Measurements from ENCODE around the gene TMEM151B. TPM values are rescaled to one million over a fixed set of nuclear protein-coding genes. Genes with fewer than 3 reads are reported as not detected.

The TMEM151B gene
- total and polyA plus RNA-seq, 2 of the 4 experiments (the other 2 are of a cell fraction) = not detected

DNA sequence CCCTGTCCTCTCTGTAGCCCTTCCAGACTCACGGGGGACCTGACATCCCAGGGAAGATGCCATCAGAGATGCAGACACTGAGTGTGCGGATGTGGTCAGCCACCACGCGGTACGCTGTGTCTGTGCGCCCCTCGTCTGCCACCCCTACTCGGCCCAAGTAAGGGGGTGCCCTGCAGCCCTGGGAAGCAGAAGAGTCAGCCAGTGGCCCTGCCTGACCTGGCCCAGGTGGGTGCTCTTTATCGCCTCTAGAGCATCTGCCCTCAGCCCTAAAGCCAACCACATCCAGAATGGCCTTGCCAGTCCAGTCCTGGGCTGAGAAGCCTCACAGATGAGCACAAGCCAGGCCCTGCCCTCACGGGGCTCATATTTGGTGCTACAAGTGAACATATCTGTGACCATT is 37.0 kb downstream of the TMEM151B start:
- H3K27me3 ChIP-seq (ENCODE audit: control insufficient read depth, insufficient read depth, low read length) = no peaks in the 10 kb centered on the region
- H3K4me2 ChIP-seq (ENCODE audit: low read depth, low read length) = no peak overlapping the region
- H2BK120ac ChIP-seq (ENCODE audit: low read depth, low read length) = no peak overlapping the region
- BruUV-seq (replicated peaks) = no TSS peak
- WGBS, 2 experiments (ENCODE audit: extremely low coverage in 2 of 2, insufficient read length in 1 of 2) = 96% methylated on average over 8 of the region's 10 CpGs; no CpG with 5 or more reads in 1 of the 2 experiments
- peaks cover 70% of the 10 kb centered on the region for H3K36me3 ChIP-seq (ENCODE audit: control insufficient read depth, insufficient read depth, low read length)
- dilution Hi-C loops (cut with HindIII; ENCODE audit: low sequenced_read_pairs, unreplicated experiment) = no loop called here
- no peak overlapping the region for H2BK20ac ChIP-seq (ENCODE audit: low read depth, low read length)
- H4K91ac ChIP-seq (ENCODE audit: insufficient read depth, low read depth, low read length) = no peak overlapping the region
- no peak overlapping the region for H2BK15ac ChIP-seq (ENCODE audit: low read depth, low read length)
- intact Hi-C loops (cut with micrococcal nuclease) = no loop called here
- no peak overlapping the region for H2AK5ac ChIP-seq (ENCODE audit: low read depth, low read length)
- H4K5ac ChIP-seq (ENCODE audit: low read depth, low read length) = no peak overlapping the region
- H4K20me1 ChIP-seq (ENCODE audit: insufficient read depth, low read length) = no peaks in the 10 kb centered on the region
- DNase-seq = no peak
- H3K4me3 ChIP-seq (ENCODE audit: insufficient read depth, low read depth, low read length) = no peak overlapping the region
- POLR2A ChIA-PET (ENCODE audit: unreplicated experiment) = no interaction called here
- no peak overlapping the region for H3K9ac ChIP-seq (ENCODE audit: low read depth, low read length)
- H3K4me1 ChIP-seq (ENCODE audit: control insufficient read depth, insufficient read depth, low read length) = peaks cover 6% of the 10 kb centered on the region
- in situ Hi-C loops (cut with MboI; ENCODE audit: low sequenced_read_pairs) = no loop called here
- H2AK9ac ChIP-seq (replicated peaks; ENCODE audit: low read depth, low read length, poor library complexity) = no peak overlapping the region
- H3K9me1 ChIP-seq (ENCODE audit: insufficient read depth, low read length) = peaks cover 8% of the 10 kb centered on the region
- CTCF ChIA-PET = no interaction called here
- H3K56ac ChIP-seq (ENCODE audit: extremely low read depth, insufficient read depth, low read length) = no peak overlapping the region
- peaks cover 16% of the 10 kb centered on the region in 2 experiments for H3K79me1 ChIP-seq (ENCODE audit: low read depth in 1 of 2, low read length in 2 of 2)
- H3K14ac ChIP-seq (replicated peaks; ENCODE audit: low read depth, low read length) = no peak overlapping the region
- H2AFZ ChIP-seq (replicated peaks; ENCODE audit: low read length, poor library complexity) = no peak overlapping the region
- no peak overlapping the region for H3K23ac ChIP-seq (ENCODE audit: low read depth, low read length)
- H3K4ac ChIP-seq (ENCODE audit: low read depth, low read length) = no peak overlapping the region
- no peak overlapping the region for H3K27ac ChIP-seq (ENCODE audit: insufficient read depth, low read length)
- H2BK5ac ChIP-seq (ENCODE audit: low read depth, low read length, poor library complexity, severe bottlenecking) = no peak overlapping the region
- no peak overlapping the region for H3K18ac ChIP-seq (ENCODE audit: low read depth, low read length)
- no peak overlapping the region for H4K8ac ChIP-seq (ENCODE audit: low read depth in 2 of 2, low read length in 2 of 2)
- ATAC-seq (ENCODE audit: low read depth) = no peak
- H3K9me3 ChIP-seq (ENCODE audit: control insufficient read depth, insufficient read depth, low read length) = no peaks in the 10 kb centered on the region
- no peak for TF ChIP-seq MAZ (IDR thresholded peaks at IDR 0.05; ENCODE audit: borderline replicate concordance, low read depth, low read length)
- TF ChIP-seq NFE2L2 (IDR thresholded peaks at IDR 0.05; ENCODE audit: low read depth, low read length) = no peak
- TF ChIP-seq CTCF (conservative IDR thresholded peaks at IDR 0.05; ENCODE audit: low read depth, low read length) = no peak
- TF ChIP-seq MAFK (IDR thresholded peaks at IDR 0.05; ENCODE audit: low read depth, low read length) = no peak
